NK-92 treated with Interleukin-12 subunit alpha and Interleukin-12 subunit beta, amount 100 ng/mL, for 24 hours (cell line): ENCODE data around the gene DOCK2.
"Not testable (repeated sequence)": the region's sequence is repeated elsewhere in the genome, so short reads cannot be mapped to it uniquely, and the experiment has no call there.

Experiments
- DNase-seq: peaks from one replicate; lab custom pipeline; 2025; lab: John Stamatoyannopoulos, UW

The DOCK2 gene

DNA sequence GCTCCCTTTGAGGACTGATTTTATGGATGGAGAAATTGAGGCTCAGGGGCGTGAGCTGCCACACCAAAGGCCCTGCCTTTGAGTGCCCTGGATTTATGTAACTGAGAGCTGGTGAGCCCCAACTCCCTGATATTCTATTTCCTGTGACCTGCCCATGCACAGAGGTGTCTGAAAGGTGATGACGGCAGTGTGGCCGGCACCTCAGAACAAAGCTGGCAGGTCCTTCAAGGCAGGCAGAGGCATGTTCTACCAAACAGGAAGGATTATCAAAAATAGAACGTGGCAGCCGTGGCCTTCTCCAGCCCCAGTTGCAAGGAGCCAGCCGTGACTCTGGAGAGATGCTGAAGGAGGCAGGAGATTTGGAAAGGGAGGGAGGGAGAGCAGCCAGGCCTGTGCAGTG lies 307.0 kb downstream of the DOCK2 start:
- no peak for DNase-seq

DNA sequence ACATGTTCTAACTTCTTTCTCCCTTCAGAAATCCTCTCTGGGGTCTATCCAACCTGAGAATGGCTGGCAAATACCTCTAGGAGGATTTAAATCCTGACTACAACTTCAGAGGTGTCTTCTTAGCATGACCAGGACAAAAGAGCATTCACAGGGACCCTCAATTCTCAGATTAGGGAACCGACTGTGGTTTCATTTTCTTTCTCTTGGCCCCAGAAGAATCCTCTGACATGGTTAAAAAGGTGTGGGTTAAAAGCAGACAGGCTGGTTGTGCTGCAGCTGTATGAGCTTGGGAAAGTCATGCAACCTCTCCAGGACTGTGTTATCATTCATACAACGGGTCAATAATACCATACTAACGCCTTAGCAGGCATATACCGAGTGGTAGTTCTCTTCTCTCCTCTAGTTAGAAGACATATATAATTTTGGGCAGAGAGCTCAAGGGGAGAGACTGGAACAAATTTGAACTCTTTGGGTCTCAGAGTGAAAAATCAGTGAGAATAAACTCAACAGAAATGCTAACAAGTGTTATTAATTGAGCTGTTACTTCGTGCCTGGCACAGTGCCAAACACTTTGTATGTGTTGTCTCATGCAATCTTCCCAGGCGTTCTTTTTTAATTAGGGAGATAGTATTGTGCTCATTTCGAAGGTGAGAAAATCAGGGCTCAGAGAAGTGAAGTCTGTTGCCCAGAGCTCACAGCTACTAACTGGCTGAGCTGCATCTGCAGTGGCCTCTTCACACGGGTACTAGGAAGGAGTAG lies 308.0 kb downstream of the DOCK2 start:
- no peak for DNase-seq

DNA sequence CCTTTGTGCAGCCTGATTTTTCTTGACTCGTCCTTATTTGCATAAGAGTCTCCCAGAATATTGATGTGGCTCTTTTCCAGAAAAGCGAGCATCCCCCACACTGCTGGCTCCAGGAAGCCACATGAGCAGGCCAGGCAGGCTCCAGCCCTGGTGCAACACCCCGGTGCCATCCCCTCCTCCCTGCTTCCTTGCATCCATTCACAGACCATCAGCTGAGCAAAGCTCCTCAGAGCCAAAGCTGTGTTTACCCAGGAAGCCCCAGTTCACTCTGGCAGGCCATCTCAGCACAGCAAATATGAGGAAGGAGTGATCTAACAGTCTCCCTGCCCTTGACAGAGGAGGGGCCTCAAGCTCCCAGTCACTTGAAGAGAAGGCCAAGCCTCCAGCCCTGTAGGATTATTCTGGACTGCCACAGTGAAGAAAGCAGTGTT lies 308.8 kb downstream of the DOCK2 start:
- DNase-seq, result no peak

DNA sequence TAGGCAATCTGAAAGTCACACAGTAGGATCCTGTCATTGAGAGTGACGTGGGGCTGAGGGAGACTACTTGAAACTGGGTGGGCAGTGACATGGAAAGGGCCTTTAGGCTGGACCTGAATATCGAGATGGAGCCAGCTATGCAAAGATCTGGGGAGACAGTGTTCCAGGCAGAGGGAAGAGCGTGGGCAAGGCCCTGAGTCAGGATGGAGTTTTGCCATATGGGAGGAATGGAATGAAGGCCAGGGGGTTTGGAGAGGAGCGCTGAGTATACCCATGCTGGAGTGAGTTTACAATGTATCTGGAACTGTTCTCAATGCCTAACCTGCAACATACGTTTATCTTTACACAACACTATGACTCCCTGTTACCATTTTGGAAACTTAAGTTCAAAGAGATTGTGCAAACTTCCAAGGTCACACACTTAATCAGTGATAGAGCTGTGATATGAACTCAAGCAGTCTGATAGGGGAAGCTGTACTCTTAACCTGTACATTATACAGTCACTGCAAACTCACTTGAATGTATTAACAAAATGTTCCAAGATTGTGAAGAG lies 309.7 kb downstream of the DOCK2 start:
- DNase-seq, result no peak

DNA sequence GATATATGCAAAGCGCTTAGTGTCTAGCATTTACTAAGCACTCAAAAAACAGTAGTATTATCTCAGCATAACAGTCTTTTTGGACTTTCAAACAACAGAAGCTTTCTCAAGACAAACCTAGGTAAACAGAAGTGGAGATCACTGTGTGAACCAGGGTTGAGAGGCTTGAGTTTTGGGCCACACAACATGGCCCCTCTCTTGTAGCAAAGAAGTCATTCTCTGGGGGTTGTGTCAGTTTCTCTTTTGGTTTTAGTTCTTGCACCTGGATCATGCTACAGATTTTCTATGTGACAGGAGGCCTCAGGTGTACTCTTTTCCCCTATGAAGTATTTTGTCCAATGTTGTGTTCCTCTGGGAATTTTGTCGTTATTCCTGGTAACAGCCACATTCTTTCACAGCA lies 313.3 kb downstream of the DOCK2 start:
- no peak for DNase-seq

DNA sequence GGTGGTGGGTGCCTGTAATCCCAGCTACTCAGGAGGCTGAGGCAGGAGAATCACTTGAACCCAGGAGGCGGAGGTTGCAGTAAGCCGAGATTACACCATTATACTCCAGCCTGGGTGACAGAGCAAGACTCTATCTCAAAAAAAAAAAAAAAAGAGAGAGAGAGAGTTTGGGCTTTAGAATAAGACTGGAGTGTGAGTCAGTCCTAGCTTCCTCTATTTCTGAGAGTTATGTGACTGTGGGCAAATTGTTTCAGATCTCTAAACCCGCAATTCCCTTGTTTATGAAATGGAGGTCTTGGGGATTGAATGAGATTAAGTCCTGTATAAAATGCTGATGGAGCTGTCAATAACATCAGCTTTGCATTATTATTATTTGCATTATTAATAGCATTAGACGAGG lies 316.1 kb downstream of the DOCK2 start:
- not testable (repeated sequence) for DNase-seq

DNA sequence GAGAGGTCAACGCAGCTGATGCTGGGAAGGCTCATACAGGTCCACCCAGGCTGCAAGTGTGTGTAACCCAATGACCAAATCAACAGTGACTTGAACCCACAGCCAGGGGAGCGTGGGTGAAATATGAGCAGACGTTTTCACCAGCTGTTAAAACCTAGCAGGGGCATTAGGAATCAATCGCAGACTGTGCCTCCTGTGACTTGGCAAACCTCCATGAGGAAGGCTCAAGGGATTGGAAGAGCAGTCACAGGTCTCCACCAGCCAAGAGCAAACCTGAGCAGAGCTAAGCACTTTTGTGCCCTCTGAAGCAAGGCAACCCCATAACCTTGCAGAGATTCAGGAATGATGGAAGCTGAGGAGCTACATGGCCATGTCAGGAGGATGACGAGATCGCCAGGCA lies 317.7 kb downstream of the DOCK2 start:
- DNase-seq, result no peak

DNA sequence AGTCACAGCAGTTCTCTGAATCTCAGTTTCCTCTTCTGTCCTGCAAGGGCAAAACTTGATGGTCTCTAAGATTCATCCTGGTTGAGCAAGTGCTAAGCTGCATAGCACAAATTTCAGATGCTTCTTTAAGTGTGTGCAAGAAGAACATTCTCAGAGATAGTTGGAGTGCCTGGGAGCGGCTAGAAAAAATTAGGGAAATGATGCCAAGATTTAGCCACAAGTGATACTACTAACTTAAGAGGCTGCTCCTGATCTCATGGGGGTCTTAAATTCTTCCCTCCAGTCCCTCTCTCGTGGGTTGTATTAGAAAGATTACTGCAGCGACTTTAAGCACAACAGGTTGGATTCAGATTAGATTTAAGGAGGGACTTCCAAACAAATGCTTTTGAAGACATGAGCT lies 319.1 kb downstream of the DOCK2 start:
- DNase-seq, result no peak

DNA sequence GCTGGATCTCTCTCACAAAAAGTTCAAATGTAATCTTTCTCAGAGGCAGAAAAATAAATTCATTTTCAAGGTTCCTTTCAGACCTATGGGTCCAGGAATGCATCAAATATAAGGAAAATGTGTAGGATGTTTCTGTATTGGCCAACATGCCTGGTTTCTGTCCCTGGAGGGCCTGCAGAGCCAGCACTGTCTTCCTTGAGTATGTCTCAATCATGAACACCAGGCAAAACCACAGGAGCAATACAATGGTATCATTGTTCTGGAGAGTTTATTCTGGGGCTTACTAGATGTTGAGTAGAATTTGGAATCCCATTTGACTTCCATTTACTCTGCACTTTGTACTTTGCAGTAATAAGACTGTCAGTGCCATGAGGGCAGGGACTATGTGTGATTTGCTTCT lies 319.7 kb downstream of the DOCK2 start:
- no peak for DNase-seq

DNA sequence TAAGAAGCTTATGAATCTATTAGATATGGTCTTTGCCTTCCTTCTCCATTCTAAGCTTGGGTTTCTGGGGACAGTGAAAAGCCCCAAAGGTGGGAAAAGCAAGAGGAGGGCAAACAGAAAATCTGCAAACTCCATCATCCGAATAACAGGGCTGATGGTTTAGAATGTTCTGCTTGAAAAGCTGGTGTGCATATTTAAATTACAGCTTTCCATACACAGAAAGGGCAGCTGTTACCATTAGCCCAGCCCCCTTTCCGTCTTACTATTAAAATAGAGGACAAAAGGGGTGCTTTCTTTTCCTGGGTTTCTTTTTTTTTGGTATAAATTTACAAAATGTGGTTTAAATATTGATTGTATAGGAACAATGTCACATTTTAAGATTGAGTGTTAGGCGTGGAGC lies 321.2 kb downstream of the DOCK2 start:
- no peak for DNase-seq

DNA sequence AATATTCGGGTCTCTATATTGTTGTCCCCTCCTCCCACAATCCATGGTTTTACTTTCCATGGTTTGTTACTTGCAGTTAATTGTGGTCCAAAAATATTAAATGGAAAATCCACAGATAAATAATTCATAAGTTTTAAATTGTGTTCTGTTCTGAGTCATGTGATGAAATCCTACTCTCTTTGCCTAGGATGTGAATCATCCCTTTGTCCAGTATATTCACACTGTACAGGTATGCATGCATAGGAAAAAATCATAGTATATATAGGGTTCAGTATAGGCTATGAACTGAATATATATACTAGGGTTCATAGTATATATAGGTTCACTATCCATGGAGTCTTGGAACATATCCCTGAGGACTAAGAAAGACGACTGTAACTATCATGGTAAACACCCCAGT lies 323.6 kb downstream of the DOCK2 start:
- no peak for DNase-seq

DNA sequence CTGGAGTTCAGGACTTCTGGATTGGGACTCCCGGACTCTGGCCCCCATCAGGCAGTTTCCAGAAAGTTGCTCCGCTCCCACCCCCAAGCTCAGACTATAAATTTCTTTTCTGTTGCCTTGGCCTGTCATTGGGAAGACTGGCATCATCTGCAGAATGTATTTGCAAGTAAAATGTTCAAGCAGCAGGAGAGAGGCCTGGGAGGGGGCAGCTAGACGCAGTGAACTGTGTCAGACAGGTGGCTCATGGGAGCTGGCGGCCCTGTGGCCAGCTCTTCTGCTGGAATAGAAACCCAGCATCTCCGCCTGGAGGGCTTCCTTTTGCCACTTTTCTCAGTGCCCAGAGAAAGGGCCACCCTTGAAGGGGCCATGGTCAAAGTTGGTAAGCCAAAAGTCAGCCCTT lies 327.2 kb downstream of the DOCK2 start:
- DNase-seq, result no peak

DNA sequence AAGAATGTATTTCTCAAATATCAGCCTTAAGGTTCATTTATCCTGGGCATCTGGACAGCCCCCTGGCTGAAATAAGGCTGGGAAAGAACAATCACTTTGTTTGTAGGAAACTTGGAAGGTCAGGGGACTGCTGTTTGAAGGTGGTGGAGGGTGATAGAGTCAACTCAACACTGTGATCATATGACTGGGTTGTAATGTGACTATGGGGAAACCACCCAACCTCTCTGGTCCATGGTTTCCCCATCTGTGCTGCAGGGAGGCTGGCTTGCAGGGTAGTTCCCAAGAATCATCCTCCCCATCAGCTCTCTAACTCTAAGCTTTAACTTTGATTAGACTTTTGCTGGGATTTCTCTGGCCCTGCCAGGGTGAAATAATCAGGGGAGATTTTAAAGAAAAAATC lies 333.3 kb downstream of the DOCK2 start:
- DNase-seq, result no peak

DNA sequence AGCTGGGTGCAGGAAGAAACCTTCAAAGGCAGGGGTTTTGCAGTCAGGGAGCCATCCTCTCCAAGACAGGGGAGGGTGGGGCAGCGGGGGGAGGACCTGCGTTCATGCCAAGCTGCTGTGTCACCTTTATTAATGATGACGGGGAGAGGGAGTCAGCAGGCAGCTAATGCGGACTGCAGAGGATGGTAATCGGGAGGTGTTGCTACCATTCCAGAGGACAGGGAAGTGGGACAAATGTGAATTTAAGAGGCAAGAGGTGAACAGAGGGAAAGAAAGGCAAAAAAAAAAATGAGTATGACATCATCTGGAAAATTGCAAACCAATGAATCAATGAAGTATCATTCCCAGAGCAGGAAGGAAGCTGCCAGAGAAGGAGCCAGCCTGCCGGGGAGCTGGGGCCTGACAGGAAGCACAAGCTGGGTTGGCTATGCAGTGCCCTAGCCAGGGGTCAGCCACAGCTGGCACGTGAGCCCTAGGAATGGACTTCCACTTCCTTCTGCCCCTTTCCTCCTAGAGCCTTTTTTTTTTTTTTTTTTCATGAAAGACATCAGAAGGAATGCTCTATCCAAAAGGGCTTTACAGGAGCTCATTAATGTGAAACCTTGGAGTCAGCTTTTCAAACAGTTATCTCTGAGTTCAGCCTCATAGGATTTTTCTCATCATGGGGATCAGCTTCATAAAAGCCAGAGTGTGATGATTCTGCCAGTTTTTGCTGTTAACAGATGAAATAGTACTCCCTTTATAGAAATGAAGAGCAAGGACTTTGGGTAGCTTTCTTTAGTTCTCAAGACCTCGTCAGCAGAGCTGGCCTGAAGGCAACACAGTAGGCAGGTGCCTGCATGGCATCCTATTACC lies 334.1 kb downstream of the DOCK2 start:
- no peak for DNase-seq

DNA sequence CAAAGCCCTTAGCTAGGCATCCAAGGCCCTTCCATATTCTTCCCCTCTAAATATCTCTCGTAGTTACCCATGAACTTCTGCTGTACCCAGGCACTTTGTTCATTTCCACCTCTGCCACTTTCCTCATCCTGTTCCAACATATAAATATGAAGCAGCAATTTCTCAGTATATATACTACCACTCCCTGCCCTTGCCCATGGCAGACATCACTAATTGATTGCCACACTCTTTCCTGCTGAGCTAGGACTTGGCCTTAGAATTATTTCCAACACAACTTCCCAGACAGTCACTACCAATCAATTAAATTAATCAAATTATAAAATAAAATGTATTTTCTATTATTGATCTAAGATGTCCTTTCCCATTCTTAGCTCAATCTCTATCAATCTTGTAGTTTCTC lies 334.7 kb downstream of the DOCK2 start:
- no peak for DNase-seq

DNA sequence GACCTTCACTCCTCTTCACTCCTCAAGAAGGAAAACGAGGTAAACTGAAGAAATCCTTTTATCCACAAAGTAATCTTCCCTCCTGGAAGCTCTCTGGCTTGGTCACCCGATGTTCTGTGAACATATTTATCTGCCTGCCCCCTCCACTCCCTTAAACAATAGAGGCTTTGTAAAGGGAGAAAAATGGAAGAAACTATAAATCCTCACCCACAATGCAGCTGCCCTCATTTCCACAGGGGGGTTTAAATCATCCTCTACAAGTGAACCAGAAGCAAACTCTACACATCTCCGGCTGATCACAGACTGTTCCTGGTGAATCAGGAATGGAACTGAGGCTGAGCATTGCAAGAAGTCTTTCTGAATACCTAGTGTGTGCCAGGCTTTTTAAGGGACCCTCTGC lies 336.0 kb downstream of the DOCK2 start:
- DNase-seq, result no peak

DNA sequence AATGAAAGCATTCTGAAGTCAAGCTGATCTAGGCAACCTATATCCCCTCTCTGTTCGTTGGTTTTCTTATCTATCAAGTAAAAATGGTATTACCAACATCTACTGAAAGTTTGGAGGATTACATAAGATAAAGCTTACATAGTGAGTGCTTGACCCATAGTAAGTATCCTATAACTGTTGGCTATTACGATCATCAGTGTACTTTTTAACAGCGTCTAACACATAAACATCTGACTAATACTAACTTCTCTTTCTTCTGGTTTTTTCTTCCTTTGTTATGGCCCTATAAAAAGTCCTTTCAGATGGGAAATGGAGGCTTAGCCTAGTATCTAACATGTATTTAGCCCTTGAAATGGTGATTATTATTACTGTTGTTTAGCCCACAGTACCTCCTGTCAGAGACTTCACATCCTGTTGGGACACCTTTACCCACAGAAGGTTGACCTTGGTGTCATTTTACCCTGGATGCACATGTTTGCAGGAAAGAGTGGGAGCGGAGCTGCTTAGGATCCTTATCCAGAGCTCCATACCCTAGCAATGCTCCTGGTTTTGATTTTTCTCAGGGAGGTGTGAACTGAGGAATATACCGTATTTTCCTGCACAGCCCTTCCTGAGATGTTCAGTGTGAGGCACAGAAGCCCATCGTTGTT lies 337.2 kb downstream of the DOCK2 start:
- no peak for DNase-seq

DNA sequence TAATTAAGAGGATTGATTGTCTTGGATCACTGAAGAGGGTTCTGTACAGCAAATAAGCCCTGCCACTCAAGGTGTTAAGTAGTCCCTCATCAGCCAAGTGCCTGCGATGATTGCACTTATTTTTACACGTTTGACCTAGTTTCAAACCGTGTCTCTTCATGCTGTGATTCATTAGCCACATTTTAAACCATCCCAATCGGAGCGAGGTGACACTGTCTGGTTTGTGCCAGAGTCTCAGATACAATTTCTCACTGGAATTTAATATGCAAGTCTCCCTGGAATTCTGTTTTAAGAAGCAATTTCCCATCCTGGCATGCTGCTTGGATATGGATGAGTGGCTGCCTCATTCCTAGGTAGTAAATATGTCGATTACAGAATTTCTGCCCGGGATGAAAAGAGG lies 341.6 kb downstream of the DOCK2 start:
- DNase-seq, result no peak

DNA sequence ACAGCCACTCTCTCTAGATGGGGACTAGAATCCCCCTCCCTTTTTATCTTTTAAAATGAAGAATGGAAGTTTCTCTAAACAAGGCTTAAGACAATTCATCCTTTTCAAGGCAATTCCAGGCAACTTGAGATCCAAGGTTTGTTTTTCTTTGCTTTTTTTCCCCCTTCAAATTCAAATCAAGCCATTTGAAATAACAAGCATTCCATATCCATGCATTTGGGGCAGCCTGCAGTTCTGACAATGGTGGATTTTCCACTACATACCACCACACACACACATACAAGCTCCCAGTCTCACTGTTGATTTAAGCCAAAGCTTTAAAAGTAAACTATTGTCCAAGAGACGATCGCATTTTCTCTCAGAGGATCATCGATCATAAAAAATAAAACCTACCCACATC lies 342.8 kb downstream of the DOCK2 start:
- DNase-seq, result no peak

DNA sequence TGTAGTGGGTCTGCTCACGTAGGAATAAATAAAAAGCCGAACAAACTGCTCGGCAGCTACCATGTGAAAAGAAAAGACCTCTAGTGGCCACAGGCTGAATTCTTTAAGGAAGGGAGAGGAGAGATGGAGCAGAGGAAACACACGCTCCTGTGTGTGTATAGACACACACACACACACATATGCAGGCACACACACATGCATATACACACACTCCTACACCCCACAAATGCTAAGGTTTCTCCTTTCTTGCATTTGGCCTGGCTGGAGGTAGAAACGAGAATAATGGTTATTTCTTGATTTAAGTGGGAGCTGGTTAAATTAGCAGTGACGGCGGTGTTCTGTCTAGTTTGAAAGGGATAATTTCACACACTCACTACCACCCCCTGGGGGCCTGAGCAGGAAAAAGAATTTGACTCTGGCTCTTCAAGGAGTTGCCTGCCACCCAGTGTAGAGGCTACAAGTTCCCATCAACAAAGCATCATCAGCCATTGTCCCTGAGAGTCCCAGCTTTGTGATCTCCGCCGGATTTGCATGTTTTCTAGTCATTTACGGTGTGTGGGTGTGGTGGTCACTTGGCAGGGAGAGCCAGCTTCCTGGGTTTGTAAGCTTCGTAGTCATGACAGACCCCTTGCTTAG lies 343.5 kb downstream of the DOCK2 start, which contains the start of gene INSYN2B:
TSS of gene INSYN2B (minus strand) at position 78 of the 636 bp plus-strand sequence. CDS start 96,597 bp downstream, outside the sequence.
- no peak for DNase-seq

DNA sequence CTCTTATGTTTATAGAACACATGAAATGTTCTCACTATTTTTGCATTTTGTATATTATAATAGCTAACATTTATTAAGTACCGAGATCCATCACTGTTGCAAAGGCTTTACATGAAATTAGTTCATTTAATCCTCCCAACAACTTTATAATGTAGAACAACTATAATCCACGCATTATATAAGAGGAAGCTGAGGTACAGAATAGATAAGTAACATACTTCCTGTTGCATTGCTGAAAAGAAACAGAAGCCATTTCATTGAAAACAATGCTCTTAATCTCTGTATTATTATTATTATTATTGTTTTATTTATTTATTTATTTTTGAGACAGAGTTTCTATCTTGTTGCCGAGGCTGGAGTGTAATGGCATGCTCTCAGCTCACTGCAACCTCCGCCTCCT lies 351.1 kb downstream of the DOCK2 start:
- DNase-seq, result no peak

DNA sequence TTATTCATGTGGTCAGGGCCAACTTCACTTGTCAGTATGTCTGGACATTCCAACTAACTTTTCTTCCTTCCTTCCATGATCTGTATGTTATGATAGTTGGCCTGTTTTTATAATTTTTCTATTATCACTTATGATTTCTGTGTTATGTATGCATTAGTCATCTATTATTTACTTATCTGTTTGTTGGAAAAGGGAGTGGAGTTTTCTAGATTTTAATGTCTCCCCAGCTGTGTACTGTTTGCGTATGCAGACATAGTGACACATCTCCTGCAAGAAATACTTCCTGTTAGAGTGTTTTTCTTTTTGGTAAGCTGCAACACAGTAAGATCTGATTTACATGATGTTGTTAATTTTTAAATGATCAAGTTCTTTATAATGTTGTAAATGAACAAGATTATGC lies 351.9 kb downstream of the DOCK2 start:
- no peak for DNase-seq
